ENCODE data around the gene GPR84.

GPR84 gene

GRCh38 chr12:54364413-54364812, at the start of gene GPR84:
GPR84 (minus strand) TSS chr12:54364486; CDS start chr12:54363851, 635 bp downstream.
- Histone ChIP-seq H3K27me3 (ENCODE audit: low read depth) (no peaks in the 10 kb centered on the region), H3K36me3 (replicated peaks) (no peaks in the 10 kb centered on the region), H3K4me3 (no peak within 1 kb of the TSS), H3K9me3 (no peaks in the 10 kb centered on the region), H3K4me1 (peaks cover 16% of the 10 kb centered on the region)
- no peak for DNase-seq (ENCODE audit: low spot score in 2 of 2)
- in situ Hi-C loops (cut with MboI; ENCODE audit: low sequenced_read_pairs), result loop anchor here (25.0 kb wide), 1 partner anchor 377 kb away; the partner anchor contains the start of gene HOXC10

GRCh38 chr12:54413284-54414190, 49.3 kb upstream of the GPR84 start:
- Histone ChIP-seq H3K36me3 (replicated peaks) (no peaks in the 10 kb centered on the region; the same call in 1 of the 2 replicates), H3K4me3 (no peak overlapping the region), H3K27me3 (ENCODE audit: low read depth) (no peaks in the 10 kb centered on the region), H3K9me3 (no peaks in the 10 kb centered on the region), H3K4me1 (no peaks in the 10 kb centered on the region)
- in situ Hi-C loops (cut with MboI; ENCODE audit: low sequenced_read_pairs), result no loop called here
- no peak for DNase-seq (ENCODE audit: low spot score in 2 of 2)

DNA sequence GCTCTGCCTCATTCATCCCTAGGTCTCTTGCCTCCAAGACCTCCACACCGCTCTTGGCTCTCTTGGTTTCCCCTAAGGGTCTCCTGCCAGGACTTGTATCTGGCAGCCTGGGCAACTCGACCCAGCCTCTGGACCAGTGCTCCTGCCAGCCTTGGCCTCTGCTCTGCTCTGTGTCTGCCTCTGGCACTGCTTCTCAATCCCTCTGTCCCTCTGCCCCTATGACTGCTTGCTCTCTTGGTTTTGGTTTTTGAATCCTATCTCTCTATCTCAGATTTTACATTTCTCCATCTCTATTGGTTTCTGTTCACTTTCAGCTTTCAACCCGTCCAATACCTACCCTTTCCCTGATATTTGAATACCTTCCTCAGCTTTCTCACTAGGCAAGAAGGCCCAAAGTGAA, 48.5 kb upstream of the GPR84 start:
- Histone ChIP-seq H3K36me3 (replicated peaks) (peaks cover 2% of the 10 kb centered on the region; the same call in 1 of the 2 replicates), H3K4me3 (no peak overlapping the region), H3K4me1 (no peaks in the 10 kb centered on the region), H3K9me3 (no peaks in the 10 kb centered on the region), H3K27me3 (ENCODE audit: low read depth) (no peaks in the 10 kb centered on the region)
- in situ Hi-C loops (cut with MboI; ENCODE audit: low sequenced_read_pairs), result no loop called here
- DNase-seq (ENCODE audit: low spot score in 2 of 2), result no peak

DNA sequence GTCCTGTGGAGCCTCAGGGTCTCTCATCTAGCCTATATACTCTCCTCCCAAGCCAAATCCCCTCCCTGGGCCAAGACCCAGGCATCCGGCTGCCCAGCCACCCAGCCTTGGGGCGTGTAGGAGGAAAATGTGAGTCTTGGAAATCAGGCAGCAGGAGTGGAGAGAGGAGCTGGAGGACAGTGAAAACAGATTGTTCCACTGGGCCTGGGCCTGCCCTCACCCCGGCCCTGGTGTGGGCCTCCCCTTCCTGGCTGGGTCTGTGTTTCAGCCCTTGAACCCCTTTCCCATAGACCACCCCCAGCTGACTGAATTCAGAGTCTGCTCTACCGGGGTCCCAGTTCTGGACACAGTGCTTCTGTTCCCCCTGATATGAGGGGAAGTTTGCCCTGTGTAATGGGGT, 48.1 kb upstream of the GPR84 start:
- H3K27me3 ChIP-seq (ENCODE audit: low read depth), result no peaks in the 10 kb centered on the region
- DNase-seq (ENCODE audit: low spot score in 2 of 2), result no peak
- no peaks in the 10 kb centered on the region for H3K9me3 ChIP-seq
- H3K4me1 ChIP-seq, result no peaks in the 10 kb centered on the region
- in situ Hi-C loops (cut with MboI; ENCODE audit: low sequenced_read_pairs), result no loop called here
- no peak overlapping the region for H3K4me3 ChIP-seq
- H3K36me3 ChIP-seq (replicated peaks), result peaks cover 7% of the 10 kb centered on the region

DNA sequence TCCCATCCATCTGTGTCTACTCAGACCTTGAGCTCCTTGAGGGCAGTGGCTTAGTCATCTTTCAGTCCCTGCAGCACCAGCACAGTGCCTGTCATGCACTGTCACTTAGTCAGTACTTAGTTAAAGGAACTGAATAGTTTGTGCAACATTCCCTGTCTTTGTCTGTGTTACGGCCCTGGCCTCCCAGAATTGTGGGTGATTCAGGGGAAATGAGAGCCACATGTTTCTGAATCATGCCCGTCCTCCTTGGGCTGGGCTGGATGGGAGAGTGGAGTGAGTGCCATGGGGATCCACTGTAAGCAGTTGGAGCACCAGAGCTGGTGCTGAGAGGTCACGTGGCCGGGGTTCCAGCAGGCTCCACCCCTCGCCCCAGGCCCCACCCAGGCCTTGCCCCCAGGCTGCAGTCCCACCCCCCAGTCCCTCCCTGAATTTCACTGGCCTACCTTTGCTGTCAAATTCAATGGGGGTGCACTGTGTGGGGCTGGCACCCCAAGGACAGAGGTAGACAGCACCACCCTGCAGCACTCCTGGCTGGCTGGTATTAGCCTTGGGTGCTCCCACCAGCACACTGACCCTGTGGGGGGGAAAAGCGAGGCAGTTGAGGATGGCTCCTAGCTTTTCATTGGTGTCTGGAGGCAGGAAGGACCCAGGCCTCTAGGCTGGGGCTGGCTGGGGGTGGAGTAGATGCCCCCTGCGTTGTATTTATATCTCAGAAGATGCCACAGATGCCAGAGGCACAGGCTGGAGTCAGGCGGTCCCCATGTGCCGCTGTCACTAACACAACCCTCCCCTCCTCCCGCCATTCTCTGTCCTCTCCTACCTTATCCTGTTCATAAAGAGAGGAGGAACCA, 47.3 kb upstream of the GPR84 start:
- in situ Hi-C loops (cut with MboI; ENCODE audit: low sequenced_read_pairs), result no loop called here
- no peaks in the 10 kb centered on the region for H3K9me3 ChIP-seq
- H3K4me1 ChIP-seq, result no peaks in the 10 kb centered on the region
- H3K27me3 ChIP-seq (ENCODE audit: low read depth), result no peaks in the 10 kb centered on the region
- H3K4me3 ChIP-seq, result no peak overlapping the region
- DNase-seq (ENCODE audit: low spot score in 2 of 2), result no peak
- peaks cover 12% of the 10 kb centered on the region for H3K36me3 ChIP-seq (replicated peaks)

- no peak for DNase-seq (ENCODE audit: low spot score in 2 of 2)
- Histone ChIP-seq H3K36me3 (replicated peaks) (peaks cover 16% of the 10 kb centered on the region), H3K4me3 (no peak overlapping the region), H3K27me3 (ENCODE audit: low read depth) (no peaks in the 10 kb centered on the region), H3K9me3 (no peaks in the 10 kb centered on the region), H3K4me1 (no peaks in the 10 kb centered on the region)
- in situ Hi-C loops (cut with MboI; ENCODE audit: low sequenced_read_pairs), result no loop called here
These were observed 45.0 kb upstream of the GPR84 start for GRCh38 chr12:54409267-54409666.

- H3K4me1 ChIP-seq, result no peaks in the 10 kb centered on the region
- H3K36me3 ChIP-seq (replicated peaks), result peaks cover 33% of the 10 kb centered on the region
- no peaks in the 10 kb centered on the region for H3K9me3 ChIP-seq
- no peaks in the 10 kb centered on the region for H3K27me3 ChIP-seq (ENCODE audit: low read depth)
- in situ Hi-C loops (cut with MboI; ENCODE audit: low sequenced_read_pairs), result no loop called here
- no peak overlapping the region for H3K4me3 ChIP-seq
- DNase-seq (ENCODE audit: low spot score in 2 of 2), result no peak
These were observed 43.1 kb upstream of the GPR84 start for GRCh38 chr12:54407183-54407905.

DNA sequence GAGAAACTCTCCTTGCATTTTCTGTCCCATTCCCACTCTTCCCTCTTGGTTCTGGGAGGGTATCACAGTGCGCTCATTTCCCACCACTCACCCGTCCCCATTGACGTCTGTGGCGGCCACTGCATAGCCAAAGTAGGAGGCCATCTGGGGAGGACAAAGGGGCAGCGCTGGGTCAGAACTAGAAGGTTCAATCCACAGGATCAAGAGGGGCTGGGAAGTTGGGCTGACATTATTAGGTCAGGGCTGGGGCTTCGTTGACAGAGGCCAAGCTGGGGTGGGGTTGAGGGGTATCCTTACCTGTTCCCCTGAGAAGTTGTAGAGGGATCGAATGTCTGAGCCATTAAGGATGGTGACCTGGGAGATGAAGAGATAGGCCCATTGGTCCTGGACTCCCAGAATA, 41.3 kb upstream of the GPR84 start:
- H3K4me3 ChIP-seq, result no peak overlapping the region
- peaks cover 48% of the 10 kb centered on the region for H3K36me3 ChIP-seq (replicated peaks)
- no peaks in the 10 kb centered on the region for H3K9me3 ChIP-seq
- in situ Hi-C loops (cut with MboI; ENCODE audit: low sequenced_read_pairs), result no loop called here
- no peaks in the 10 kb centered on the region for H3K27me3 ChIP-seq (ENCODE audit: low read depth)
- no peak for DNase-seq (ENCODE audit: low spot score in 2 of 2)
- no peaks in the 10 kb centered on the region for H3K4me1 ChIP-seq

- Histone ChIP-seq H3K36me3 (replicated peaks) (peaks cover 53% of the 10 kb centered on the region), H3K27me3 (ENCODE audit: low read depth) (no peaks in the 10 kb centered on the region), H3K9me3 (no peaks in the 10 kb centered on the region), H3K4me3 (no peak overlapping the region), H3K4me1 (no peaks in the 10 kb centered on the region)
- DNase-seq (ENCODE audit: low spot score in 2 of 2), result no peak
- in situ Hi-C loops (cut with MboI; ENCODE audit: low sequenced_read_pairs), result no loop called here
These were observed 40.8 kb upstream of the GPR84 start for GRCh38 chr12:54405106-54405505.

DNA sequence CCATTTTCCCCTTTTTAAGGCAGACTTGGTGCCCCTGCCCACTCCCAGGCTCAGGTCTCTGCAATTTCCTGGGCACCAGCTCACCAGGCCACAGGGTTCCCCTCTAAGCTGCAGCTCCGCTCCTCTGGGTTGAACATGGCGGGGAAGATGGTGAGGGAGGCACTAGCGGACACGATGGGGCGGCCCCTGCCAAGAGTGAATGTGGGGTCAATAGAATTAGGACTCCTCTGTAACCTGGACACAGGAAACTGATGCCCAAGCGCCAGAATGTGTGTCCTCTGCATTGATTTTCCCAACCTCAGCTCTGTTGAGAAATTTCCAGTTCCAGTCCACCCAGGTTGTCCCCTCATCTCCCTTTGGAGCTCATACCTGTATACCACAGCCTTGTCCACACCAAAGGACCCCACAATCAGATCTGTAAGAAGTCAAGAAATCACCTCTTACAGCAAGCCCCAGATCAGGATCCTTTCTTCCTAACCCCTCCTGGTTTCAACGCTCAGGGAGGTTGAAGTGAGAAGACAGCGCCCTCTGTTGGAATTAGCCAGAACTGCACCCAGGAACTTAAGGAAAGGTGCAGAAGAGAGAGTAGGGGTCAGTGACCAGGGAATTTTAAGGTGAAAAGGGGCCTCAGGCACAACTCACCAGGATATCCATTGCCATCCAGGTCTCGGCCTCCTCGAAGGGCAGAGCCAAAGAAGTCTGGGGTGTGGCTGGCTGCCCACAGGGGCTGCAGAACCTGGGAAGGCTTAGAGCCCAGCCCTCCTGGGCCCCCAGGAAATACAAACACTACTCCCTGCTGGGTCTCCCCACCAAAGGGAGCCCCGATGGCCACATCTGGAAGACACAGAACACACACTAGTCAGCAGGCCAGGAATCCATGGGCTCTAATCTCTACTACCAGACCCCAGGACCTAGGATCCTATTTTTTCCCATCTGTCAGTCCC, 40.0 kb upstream of the GPR84 start:
- Histone ChIP-seq H3K36me3 (replicated peaks) (peaks cover 61% of the 10 kb centered on the region), H3K9me3 (no peaks in the 10 kb centered on the region), H3K27me3 (ENCODE audit: low read depth) (no peaks in the 10 kb centered on the region), H3K4me1 (no peaks in the 10 kb centered on the region), H3K4me3 (no peak overlapping the region)
- peak; percentile 42 to 81 for DNase-seq (ENCODE audit: low spot score in 2 of 2)
- in situ Hi-C loops (cut with MboI; ENCODE audit: low sequenced_read_pairs), result no loop called here

DNA sequence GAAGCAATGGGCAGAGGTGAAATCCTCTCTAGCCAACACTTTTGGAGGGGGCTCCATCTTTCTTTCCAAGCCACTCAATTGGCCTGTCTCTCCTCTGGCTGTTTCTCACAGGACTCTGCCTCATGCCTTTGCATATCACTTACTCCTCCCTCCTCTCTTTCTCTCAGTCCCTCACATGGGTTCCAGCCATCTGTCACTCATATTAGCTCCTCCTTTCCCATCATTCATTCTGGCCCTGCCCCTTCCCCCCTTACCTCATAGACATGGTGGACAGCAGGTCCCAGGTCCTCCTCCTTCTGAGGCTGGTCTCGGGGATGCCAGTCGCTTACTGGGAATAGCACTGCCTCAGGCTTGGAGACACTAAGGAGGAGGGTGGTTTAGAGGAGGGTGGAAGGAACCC, 36.8 kb upstream of the GPR84 start:
- Histone ChIP-seq H3K4me1 (no peaks in the 10 kb centered on the region), H3K27me3 (ENCODE audit: low read depth) (no peaks in the 10 kb centered on the region), H3K9me3 (no peaks in the 10 kb centered on the region), H3K36me3 (replicated peaks) (peaks cover 64% of the 10 kb centered on the region), H3K4me3 (no peak overlapping the region)
- no peak for DNase-seq (ENCODE audit: low spot score in 2 of 2)
- in situ Hi-C loops (cut with MboI; ENCODE audit: low sequenced_read_pairs), result no loop called here

GRCh38 chr12:54398995-54399793, 34.9 kb upstream of the GPR84 start:
- Histone ChIP-seq H3K36me3 (replicated peaks) (peaks cover 66% of the 10 kb centered on the region), H3K9me3 (no peaks in the 10 kb centered on the region), H3K4me1 (no peaks in the 10 kb centered on the region), H3K27me3 (ENCODE audit: low read depth) (no peaks in the 10 kb centered on the region), H3K4me3 (no peak overlapping the region)
- peak; percentile 57 to 89 for DNase-seq (ENCODE audit: low spot score in 2 of 2)
- in situ Hi-C loops (cut with MboI; ENCODE audit: low sequenced_read_pairs), result loop anchor here (5.0 kb wide), 1 partner anchor 43 kb away; no protein-coding TSS in a partner anchor

All from HAP-1 (cell line).